Activated CD4-positive, alpha-beta T cell treated with anti-CD3 and anti-CD28 coated beads, Interleukin-2, amount 50 U/mL, for 1 hour (primary cell): ENCODE results near the gene ZNF215.
"Not testable (repeated sequence)": the region's sequence is repeated elsewhere in the genome, so short reads cannot be mapped to it uniquely, and the experiment has no call there.

Experiments used
- DNase-seq: peaks from one replicate; pipeline ENCODE4 v3.0.0-alpha.2; 2020

ZNF215 gene

GRCh38 chr11:6943131-6943530, 16.9 kb downstream of the ZNF215 start:
- DNase-seq, result no peak

GRCh38 chr11:6954248-6954647, 28.0 kb downstream of the ZNF215 start:
- DNase-seq, result not testable (repeated sequence)

GRCh38 chr11:6962141-6962540, 35.9 kb downstream of the ZNF215 start:
- no peak for DNase-seq

GRCh38 chr11:6962673-6963072, 36.4 kb downstream of the ZNF215 start:
- DNase-seq, result no peak

- DNase-seq, result no peak
Measured at GRCh38 chr11:6968816-6969215, 42.6 kb downstream of the ZNF215 start.

- not testable (repeated sequence) for DNase-seq
Measured at GRCh38 chr11:6969854-6970253, 43.6 kb downstream of the ZNF215 start.

GRCh38 chr11:6979365-6979764, 53.1 kb downstream of the ZNF215 start:
- no peak for DNase-seq

- DNase-seq, result no peak
Measured at GRCh38 chr11:6986487-6986886, 60.3 kb downstream of the ZNF215 start.

GRCh38 chr11:6988506-6988905, 62.3 kb downstream of the ZNF215 start:
- DNase-seq, result no peak

GRCh38 chr11:6991227-6991626, 65.0 kb downstream of the ZNF215 start:
- DNase-seq, result no peak

GRCh38 chr11:6992026-6992425, 65.8 kb downstream of the ZNF215 start:
- no peak for DNase-seq

GRCh38 chr11:6992457-6993417, 66.5 kb downstream of the ZNF215 start:
- DNase-seq, result no peak

GRCh38 chr11:6995703-6996102, 69.5 kb downstream of the ZNF215 start:
- DNase-seq, result no peak

- no peak for DNase-seq
Measured at GRCh38 chr11:7004482-7004881, 78.3 kb downstream of the ZNF215 start.
